Mesendoderm (in vitro differentiated cells): ENCODE data around the gene DYRK3.
"Not testable (repeated sequence)": the region's sequence is repeated elsewhere in the genome, so short reads cannot be mapped to it uniquely, and the experiment has no call there.

Experiments used
- DNase-seq: peaks from one replicate; pipeline ENCODE4 v3.0.0; 2013
- H2AK5ac ChIP-seq: 2 replicates; pipeline ENCODE4 v1.6.1; 2013; ENCODE audit warnings: low read length, inconsistent platforms
- H2BK120ac ChIP-seq: 2 replicates; pipeline ENCODE4 v1.6.1; 2013; ENCODE audit warnings: low read depth, mild to moderate bottlenecking, low read length, moderate library complexity, mixed read lengths
- H2BK15ac ChIP-seq: replicated peaks from 2 replicates; pipeline ENCODE4 v1.6.1; 2013; ENCODE audit warnings: low read depth, mild to moderate bottlenecking, moderate library complexity
- H2BK5ac ChIP-seq: 2 replicates; pipeline ENCODE4 v1.6.1; 2013; ENCODE audit warnings: low read length, inconsistent platforms
- H3K18ac ChIP-seq: 2 replicates; pipeline ENCODE4 v1.6.1; 2013; ENCODE audit warnings: mild to moderate bottlenecking, low read length, mixed read lengths
- H3K23ac ChIP-seq: one replicate; pipeline ENCODE4 v1.6.1; 2013; ENCODE audit warnings: low read length
- H3K27ac ChIP-seq: 2 replicates; pipeline ENCODE4 v1.5.1; 2013; ENCODE audit warnings: low read depth, mild to moderate bottlenecking, inconsistent platforms, low read length, moderate library complexity
- H3K27me3 ChIP-seq: 2 replicates; pipeline ENCODE4 v1.6.1; 2013; ENCODE audit warnings: low read length, control low read depth, mild to moderate bottlenecking, inconsistent platforms; ENCODE audit not compliant: insufficient read depth, poor library complexity
- H3K36me3 ChIP-seq: 2 replicates; pipeline ENCODE4 v1.6.1; 2013; ENCODE audit warnings: low read length, inconsistent platforms; ENCODE audit not compliant: control insufficient read depth, insufficient read depth
- H3K4ac ChIP-seq: one replicate; pipeline ENCODE4 v1.6.1; 2013; ENCODE audit warnings: low read depth, mild to moderate bottlenecking, low read length, moderate library complexity
- H3K4me1 ChIP-seq: 2 replicates; pipeline ENCODE4 v1.6.1; 2013; ENCODE audit warnings: low read depth, low read length, inconsistent platforms; ENCODE audit not compliant: control insufficient read depth
- H3K4me2 ChIP-seq: 2 replicates; pipeline ENCODE4 v1.6.1; 2013; ENCODE audit warnings: low read length
- H3K4me3 ChIP-seq: 2 replicates; pipeline ENCODE4 v1.5.1; 2013; ENCODE audit warnings: mild to moderate bottlenecking, low read length
- H3K56ac ChIP-seq: one replicate; pipeline ENCODE4 v1.6.1; 2013; ENCODE audit warnings: low read length
- H3K79me1 ChIP-seq: 2 replicates; pipeline ENCODE4 v1.6.1; 2013; ENCODE audit warnings: low read length, inconsistent platforms
- H3K79me2 ChIP-seq: 2 replicates; pipeline ENCODE4 v1.6.1; 2013; ENCODE audit warnings: mild to moderate bottlenecking, low read length; ENCODE audit not compliant: control insufficient read depth, insufficient read depth
- H3K9ac ChIP-seq: 2 replicates; pipeline ENCODE4 v1.6.1; 2013; ENCODE audit warnings: low read length, inconsistent platforms
- H4K5ac ChIP-seq: one replicate; pipeline ENCODE4 v1.6.1; 2013; ENCODE audit warnings: low read length
- H4K8ac ChIP-seq: one replicate; pipeline ENCODE4 v1.6.1; 2013; ENCODE audit warnings: low read depth, mild to moderate bottlenecking, control low read depth, low read length, moderate library complexity
- WGBS: extraction: QIAGEN DNeasy Blood & Tissue Kit; methylation state at CpG from one replicate; pipeline ENCODE4 v1.1.7; 2013; ENCODE audit warnings: low lambda C conversion rate, missing lambda C conversion rate; ENCODE audit not compliant: insufficient coverage; ENCODE audit errors: extremely low coverage; 5-methylcytosine and 5-hydroxymethylcytosine counted together

Gene DYRK3

GRCh38 chr1:206612129-206612876 lies 23.0 kb upstream of the DYRK3 start, which contains the start of gene EIF2D:
Gene EIF2D, minus strand, starts transcription at chr1:206612465. Its CDS starts 123 bp downstream, at chr1:206612342.
- Histone ChIP-seq H2AK5ac (no peak within 1 kb of the TSS), H3K4me1 (peaks cover 5% of the 10 kb centered on the region), H3K9ac (peak within 1 kb of the TSS; percentile 86), H3K56ac (peak within 1 kb of the TSS; percentile 95), H3K79me1 (peaks cover 9% of the 10 kb centered on the region), H3K4me3 (peak within 1 kb of the TSS; percentile 73), H3K4ac (no peak within 1 kb of the TSS), H2BK5ac (peak within 1 kb of the TSS; percentile 43), H3K4me2 (peak within 1 kb of the TSS; percentile 60), H3K27me3 (no peaks in the 10 kb centered on the region), H3K79me2 (peaks cover 3% of the 10 kb centered on the region), H2BK15ac (no peak within 1 kb of the TSS), H3K23ac (no peak within 1 kb of the TSS), H4K5ac (no peak within 1 kb of the TSS), H2BK120ac (no peak within 1 kb of the TSS), H3K18ac (peak within 1 kb of the TSS; percentile 3), H3K27ac (peak within 1 kb of the TSS; percentile 46), H3K36me3 (no peaks in the 10 kb centered on the region), H4K8ac (no peak within 1 kb of the TSS)
- DNase-seq: peak; percentile 95
- WGBS: no CpG with 5 or more reads among the region's 48 CpGs

- H3K4me1 ChIP-seq, H3K27ac ChIP-seq, H3K4me3 ChIP-seq, H3K4ac ChIP-seq, H3K4me2 ChIP-seq, H3K79me2 ChIP-seq, H3K27me3 ChIP-seq, H3K9ac ChIP-seq, H2BK15ac ChIP-seq, H3K79me1 ChIP-seq, H4K5ac ChIP-seq, H2BK120ac ChIP-seq, DNase-seq, H2BK5ac ChIP-seq, H3K18ac ChIP-seq, H3K56ac ChIP-seq, H3K36me3 ChIP-seq, H2AK5ac ChIP-seq, H3K23ac ChIP-seq, H4K8ac ChIP-seq: not testable (repeated sequence)
- WGBS: no CpG with 5 or more reads among the region's 2 CpGs
These were observed 8.9 kb upstream of the DYRK3 start for GRCh38 chr1:206626396-206626795.

GRCh38 chr1:206628916-206629315 lies 6.4 kb upstream of the DYRK3 start:
- H3K4me3 ChIP-seq: no peak overlapping the region
- no peak overlapping the region for H3K4me2 ChIP-seq
- no peak overlapping the region for H3K9ac ChIP-seq
- H2BK15ac ChIP-seq: no peak overlapping the region
- H3K18ac ChIP-seq: no peak overlapping the region
- H4K8ac ChIP-seq: no peak overlapping the region
- no peak overlapping the region for H3K56ac ChIP-seq
- WGBS: no CpG with 5 or more reads among the region's 1 CpG
- H3K23ac ChIP-seq: no peak overlapping the region
- no peaks in the 10 kb centered on the region for H3K79me1 ChIP-seq
- no peak overlapping the region for H2BK120ac ChIP-seq
- H2AK5ac ChIP-seq: no peak overlapping the region
- DNase-seq: no peak
- H4K5ac ChIP-seq: no peak overlapping the region
- H3K36me3 ChIP-seq: no peaks in the 10 kb centered on the region
- H3K4ac ChIP-seq: no peak overlapping the region
- H3K27ac ChIP-seq: no peak overlapping the region
- peaks cover 2% of the 10 kb centered on the region for H3K4me1 ChIP-seq
- no peaks in the 10 kb centered on the region for H3K79me2 ChIP-seq
- no peak overlapping the region for H2BK5ac ChIP-seq
- H3K27me3 ChIP-seq: no peaks in the 10 kb centered on the region

- no peaks in the 10 kb centered on the region for H3K36me3 ChIP-seq
- DNase-seq: peak; percentile 98
These were observed 4.2 kb upstream of the DYRK3 start for GRCh38 chr1:206631085-206631509.

GRCh38 chr1:206633708-206634121 lies 1.6 kb upstream of the DYRK3 start:
- H2BK15ac ChIP-seq: no peak overlapping the region
- H3K27ac ChIP-seq: no peak overlapping the region
- H4K5ac ChIP-seq: no peak overlapping the region
- no peaks in the 10 kb centered on the region for H3K79me1 ChIP-seq
- H3K56ac ChIP-seq: peak overlapping the region; percentile 63
- no CpG with 5 or more reads among the region's 9 CpGs for WGBS
- no peak overlapping the region for H2BK120ac ChIP-seq
- no peak overlapping the region for H3K4ac ChIP-seq
- no peak overlapping the region for H3K23ac ChIP-seq
- H3K18ac ChIP-seq: no peak overlapping the region
- no peak overlapping the region for H3K4me2 ChIP-seq
- no peaks in the 10 kb centered on the region for H3K36me3 ChIP-seq
- no peaks in the 10 kb centered on the region for H3K79me2 ChIP-seq
- H3K4me1 ChIP-seq: peaks cover 6% of the 10 kb centered on the region
- peak; percentile 36 for DNase-seq
- peak overlapping the region; percentile 2 for H3K9ac ChIP-seq
- no peak overlapping the region for H3K4me3 ChIP-seq
- no peak overlapping the region for H2BK5ac ChIP-seq
- no peaks in the 10 kb centered on the region for H3K27me3 ChIP-seq
- no peak overlapping the region for H4K8ac ChIP-seq
- H2AK5ac ChIP-seq: no peak overlapping the region

More at GRCh38 chr1:206631085-206631509, 4.2 kb upstream of the DYRK3 start:
- no peak overlapping the region for H3K56ac ChIP-seq
- H2BK5ac ChIP-seq: no peak overlapping the region
- WGBS: no CpG with 5 or more reads among the region's 4 CpGs
- H4K5ac ChIP-seq: no peak overlapping the region
- no peak overlapping the region for H3K23ac ChIP-seq
- H3K4me2 ChIP-seq: no peak overlapping the region
- H3K4ac ChIP-seq: no peak overlapping the region
- no peak overlapping the region for H3K4me3 ChIP-seq
- no peak overlapping the region for H3K18ac ChIP-seq
- no peak overlapping the region for H2BK120ac ChIP-seq
- no peak overlapping the region for H4K8ac ChIP-seq
- no peak overlapping the region for H2AK5ac ChIP-seq
- no peaks in the 10 kb centered on the region for H3K27me3 ChIP-seq
- H3K4me1 ChIP-seq: peaks cover 4% of the 10 kb centered on the region
- no peak overlapping the region for H3K27ac ChIP-seq
- H3K79me1 ChIP-seq: no peaks in the 10 kb centered on the region
- no peak overlapping the region for H2BK15ac ChIP-seq
- H3K9ac ChIP-seq: no peak overlapping the region
- no peaks in the 10 kb centered on the region for H3K79me2 ChIP-seq
